Raji (cell line): ENCODE measurements around the gene DHX9.

Experiments used
- POLR2A ChIP-seq: IDR thresholded peaks from 2 replicates; pipeline ENCODE4 v1.6.1; 2011; ENCODE audit warnings: low read depth, low read length, control low read depth; ENCODE audit not compliant: insufficient read depth

The DHX9 gene

DNA sequence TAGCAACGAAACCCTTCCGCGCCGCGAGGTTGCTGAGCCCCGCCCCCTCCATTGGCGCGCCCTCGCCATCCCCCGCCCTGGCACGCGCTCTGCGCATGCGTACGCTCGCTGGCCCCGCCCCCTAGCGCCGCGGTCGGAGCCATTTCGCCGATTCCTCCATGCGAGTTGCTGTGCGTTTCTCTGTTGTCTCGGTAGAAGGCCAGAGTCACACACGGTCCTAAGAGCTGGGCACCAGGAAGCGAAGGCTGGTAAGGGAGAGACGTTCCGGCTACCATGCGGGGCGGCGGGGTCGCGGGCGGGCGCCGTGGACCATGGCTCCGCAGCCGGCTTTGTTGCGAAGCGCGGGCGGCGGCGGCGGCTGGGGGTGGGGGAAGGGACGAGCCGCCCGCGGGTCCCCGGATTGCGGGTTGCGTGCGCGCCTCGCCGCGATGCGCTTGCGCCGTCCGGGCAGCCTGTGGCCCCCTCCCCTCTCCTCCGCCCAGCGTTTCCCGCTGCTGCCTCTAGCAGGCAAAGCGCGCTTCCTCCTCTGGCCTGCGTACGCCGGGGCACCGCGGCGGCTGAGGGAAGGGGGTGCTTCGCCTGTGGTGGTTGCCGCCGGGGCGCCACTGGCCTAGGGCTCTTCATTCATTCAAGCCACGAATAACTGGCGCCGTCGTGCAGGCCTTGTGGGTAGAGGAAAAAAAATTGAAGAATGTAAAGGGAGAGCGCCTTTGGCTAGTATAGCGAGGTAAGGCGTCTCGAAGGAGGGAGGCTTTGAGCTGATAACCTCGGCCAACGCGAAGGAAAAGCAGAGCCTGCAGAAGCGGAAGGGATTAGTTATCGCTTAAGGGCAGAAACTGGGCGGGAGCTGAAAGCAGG, at the start of gene DHX9:
TSS of gene DHX9 (plus strand) at position 139 of the 858 bp plus-strand sequence. CDS start 3,220 bp downstream, outside the sequence.
- TF ChIP-seq POLR2A: peak; percentile 98

DNA sequence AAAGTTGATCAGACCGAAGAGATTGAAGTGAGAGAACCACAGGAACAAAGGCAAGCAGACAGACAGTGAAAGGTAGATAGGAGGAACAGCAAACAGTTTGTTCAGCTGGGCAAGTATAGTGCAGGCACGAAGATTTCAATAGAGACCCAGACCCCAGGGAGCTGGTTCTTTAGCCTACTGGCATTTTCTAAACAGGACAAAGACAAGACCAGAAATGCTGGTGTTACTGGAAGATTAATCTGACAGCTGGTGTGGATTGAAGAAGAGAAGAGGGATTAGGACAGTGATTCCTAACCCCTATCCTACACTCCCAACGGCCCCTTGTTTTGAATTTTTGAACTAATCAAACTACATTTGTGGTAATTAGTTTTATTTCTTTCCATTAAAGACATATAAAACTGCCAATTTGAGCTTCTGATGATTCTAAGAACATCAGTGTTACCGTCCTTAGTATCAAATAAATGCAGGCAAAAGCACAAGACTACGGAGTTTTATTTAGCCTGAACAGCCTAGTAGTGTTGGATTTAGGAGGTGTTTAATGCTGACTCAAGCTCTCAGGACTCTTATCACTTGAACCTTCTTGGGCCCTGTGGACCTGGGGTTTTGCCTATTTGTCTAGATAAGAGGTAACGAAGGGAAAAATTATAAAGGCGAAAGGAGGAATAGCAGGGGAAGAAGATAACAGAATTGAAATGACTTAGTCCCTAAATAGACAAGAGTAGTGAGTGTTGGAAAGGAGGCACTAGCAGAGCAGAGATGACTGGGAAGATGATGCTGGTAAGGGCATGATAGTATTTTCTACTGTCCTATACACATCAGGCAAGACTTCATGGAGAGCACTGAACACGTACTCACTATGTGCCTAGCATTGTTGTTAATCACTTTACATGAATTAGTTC, 47.6 kb upstream of the DHX9 start:
- no peak for TF ChIP-seq POLR2A

DNA sequence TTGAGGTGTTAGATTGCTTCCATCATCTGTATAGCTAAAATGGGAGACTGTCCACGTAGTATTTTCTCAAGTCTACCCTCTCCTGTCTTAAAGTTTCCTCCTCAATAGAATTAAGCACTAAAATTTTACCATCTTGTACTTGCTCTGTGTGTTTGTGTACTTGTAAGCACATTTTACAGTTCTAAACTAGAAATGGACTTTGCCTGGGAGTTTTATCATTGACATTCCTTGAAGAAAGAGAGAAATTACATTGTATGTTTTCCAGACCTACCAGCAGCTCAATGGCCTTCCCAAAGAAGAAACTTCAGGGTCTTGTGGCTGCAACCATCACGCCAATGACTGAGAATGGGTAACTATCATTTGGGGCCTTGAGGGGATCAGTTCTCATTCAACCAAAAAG, 45.1 kb upstream of the DHX9 start:
- TF ChIP-seq POLR2A: no peak

DNA sequence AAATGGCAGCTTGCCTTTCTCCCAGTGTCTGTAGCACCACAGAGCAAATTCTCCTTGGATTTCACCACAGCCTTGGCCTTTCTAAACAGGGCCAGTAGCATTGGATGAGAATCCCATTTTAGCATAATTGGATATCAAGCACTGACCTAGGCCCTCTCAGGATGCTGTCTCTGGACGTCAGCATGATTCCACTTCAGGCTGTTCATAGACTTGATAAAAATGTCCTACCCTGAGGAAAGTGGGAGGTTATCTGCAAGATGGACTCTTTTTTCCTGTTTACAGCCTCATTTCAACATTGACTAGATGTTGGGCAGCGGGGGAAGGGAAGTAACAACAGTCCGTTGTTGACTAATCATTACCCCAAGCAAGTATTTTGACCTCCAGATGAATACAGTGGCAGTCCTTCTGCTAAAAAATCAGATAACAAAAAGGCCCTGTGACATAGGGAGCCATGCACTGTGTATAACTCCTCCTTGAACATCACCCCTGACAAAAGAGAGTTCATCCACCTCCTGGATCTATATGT, 44.4 kb upstream of the DHX9 start:
- TF ChIP-seq POLR2A: no peak

DNA sequence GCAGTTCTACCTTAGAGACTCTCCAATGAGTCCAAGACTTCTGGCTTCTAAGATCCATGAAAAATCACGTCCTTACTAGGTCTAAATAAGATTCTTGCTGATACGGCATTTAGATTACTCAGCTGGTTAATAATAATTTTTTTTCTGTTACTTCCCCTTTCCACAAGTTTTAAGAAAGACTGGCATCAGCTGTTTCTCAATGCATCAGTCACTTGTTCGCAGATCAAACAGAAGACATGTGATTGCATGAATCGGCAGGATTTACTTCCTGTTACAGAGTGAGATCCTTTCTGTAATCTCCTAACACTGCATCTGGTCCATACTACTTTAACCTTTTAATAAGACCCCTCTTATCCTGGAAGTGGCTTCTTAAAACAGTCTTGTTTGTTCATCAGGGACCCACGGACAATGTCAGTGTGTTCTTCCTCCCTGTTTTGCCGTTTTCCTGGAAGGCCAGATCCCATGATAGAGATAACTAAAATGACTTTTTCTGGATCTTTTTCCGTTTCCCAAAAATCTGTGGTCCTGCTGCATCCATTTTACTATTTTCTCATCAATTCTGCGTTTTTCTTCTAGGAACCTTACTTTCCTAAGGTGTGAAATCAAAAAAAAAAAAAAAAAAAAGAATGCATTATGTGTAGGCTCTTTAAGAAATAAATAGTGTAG, 43.5 kb upstream of the DHX9 start:
- TF ChIP-seq POLR2A: no peak

DNA sequence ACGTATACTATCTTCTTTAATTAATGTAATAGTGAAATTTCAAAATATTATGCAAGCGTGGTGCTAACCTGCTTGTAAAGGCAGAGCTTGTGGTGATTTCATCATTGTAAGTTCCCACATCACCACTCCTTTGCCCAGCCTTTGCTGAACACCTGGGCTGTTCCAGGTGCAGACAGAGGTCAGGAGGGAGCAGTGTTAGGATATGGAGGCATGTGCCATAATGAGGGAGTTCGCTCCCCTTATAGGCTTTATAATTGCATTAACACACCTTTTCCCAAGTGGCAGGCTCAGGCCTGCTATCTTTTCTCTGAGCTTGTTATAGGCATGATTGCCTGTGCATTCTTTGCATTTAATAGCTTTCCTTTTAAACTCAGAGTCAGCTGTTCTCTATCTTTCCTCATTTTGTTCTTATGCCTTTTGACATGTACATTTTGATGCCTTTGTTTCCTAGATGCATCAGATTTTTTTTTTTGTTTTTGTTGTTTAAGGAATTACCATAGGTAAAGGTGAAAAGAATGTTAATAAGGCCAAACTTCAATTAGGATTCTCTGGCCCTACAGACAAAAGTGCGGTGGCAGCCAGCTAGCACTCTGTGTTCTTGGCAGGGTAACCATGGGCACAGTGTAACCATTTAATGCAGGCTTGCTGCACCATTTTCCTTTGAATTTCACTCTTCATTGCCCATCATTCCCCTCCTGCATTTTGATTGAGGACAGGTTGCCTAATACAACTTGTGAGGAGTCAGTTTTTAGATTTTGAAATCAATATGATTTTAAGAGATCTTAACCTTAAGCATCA, 36.9 kb upstream of the DHX9 start:
- TF ChIP-seq POLR2A: no peak

DNA sequence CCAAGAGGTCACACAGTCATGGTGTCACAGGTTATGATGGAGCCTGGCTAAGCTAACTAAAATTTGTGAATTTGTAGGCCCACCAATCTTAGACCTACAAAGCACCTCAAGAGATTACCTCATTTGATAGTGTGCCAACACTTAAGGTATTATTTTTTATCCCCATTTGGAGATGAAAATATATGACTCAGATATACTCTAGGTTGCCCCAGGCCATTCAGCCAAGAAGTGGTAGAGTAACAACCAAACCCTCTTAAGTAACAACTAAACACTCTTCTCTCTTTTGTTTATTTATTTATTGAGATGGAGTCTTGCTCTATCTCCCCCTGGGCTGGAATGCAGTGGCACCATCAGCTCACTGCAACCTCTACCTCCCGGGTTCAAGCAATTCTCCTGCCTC, 35.3 kb upstream of the DHX9 start:
- no peak for TF ChIP-seq POLR2A

DNA sequence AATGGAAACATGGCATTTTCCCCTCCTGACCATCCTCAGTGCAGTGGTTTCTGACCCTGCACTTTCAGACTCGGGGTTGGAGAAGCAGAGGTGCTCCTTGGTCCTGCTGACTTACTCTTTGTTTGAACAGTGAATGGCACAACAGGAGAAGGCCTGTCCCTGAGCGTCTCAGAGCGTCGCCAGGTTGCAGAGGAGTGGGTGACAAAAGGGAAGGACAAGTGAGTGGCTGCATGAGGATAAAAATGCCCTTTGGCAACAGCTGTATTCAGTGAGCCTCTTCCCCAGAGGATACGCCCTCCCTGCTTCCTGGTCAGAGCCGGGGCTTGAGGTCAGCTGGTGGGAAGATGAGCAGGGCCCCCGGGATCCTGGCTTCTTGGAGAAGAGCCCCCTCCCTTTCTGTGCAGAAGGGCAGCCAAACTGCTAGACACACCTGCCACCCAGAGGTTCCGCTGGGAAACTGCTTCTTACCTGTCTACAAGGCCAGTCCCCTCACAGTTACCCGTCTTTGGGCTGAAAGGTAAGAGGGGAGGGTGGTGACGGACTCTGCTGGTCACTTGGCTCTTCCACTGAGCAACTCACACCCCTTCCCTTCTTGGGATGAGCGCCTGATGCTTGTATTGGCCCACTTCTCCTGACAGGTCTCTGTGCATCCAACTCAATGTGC, 33.0 kb upstream of the DHX9 start:
- no peak for TF ChIP-seq POLR2A

DNA sequence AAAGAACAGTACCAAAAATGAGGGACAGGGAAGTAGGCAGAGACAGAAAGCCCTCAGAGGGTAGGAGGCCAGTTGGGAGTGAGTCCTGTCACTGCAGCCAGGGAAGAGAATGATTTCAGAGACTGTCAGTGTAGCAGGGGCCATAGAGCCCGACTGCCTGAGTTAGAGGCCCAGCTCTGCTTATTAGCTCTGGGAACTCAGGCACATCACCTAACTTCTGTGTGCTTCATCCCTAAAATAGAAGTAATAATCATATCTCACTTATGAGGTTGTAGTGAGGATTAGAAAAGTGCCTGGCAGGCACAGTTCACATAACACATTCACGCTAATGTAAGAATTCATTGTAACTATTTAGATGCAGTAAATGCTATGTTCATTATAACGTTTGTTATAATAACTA, 31.2 kb upstream of the DHX9 start:
- TF ChIP-seq POLR2A: no peak

DNA sequence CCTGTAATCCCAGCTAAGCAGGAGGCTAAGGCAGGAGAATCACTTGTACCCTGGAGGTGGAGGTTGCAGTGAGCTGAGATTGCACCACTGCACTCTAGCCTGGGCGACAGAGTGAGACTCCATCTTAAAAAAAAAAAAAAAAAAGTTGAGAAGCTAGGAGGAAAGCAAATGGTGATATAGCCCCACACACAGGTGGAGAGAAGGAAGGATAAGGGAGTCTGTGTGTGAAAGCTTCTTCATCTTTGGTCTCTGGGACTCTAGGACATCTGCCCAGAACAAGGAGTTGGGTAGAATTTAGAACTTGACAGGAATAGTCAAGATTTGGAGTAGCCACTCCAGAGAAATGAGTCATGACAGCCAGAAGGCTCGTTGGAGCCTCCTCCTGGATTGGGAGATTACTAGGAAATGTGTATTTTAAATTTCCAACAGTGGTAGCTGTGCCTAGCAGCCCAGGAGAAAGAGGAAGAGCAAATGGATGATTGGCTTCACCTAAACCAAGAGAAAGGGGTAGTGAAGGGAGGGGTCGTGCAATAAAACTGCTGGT, 29.7 kb upstream of the DHX9 start:
- no peak for TF ChIP-seq POLR2A

DNA sequence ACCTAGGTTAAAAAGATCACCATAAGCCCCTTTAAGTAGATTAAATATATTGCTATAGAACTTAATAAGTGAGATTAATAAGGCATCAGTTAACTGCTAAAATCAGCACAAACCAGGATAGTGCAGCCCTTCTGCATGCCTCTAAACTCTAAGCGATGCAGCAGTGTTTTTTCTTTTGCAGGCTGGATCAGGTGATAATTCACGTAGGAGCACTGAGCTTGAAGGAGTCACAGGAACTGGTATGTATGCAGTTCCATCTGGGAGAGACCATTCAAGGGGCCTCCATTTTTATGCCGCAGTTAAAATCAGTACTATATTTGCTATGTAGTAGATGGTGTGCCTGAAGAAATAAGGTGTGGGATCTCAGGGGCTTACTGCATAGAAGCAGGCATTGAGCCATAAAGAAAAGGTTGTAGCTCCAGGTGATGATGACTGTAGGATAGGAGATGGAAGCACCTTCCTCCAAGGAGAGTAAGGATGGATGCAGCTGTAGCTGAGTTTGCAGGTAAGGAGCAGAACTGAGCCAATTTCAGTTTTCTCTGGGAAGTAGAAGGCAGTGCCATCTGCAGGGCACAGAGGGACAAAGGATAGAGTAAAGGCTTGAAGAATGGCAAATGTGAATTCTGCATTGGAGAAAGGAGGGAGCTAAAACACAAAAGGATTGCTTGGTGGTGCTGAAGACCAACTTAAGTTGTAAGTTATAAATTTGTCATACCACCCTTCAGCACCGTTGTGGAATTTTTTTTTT, 27.0 kb upstream of the DHX9 start:
- TF ChIP-seq POLR2A: no peak

DNA sequence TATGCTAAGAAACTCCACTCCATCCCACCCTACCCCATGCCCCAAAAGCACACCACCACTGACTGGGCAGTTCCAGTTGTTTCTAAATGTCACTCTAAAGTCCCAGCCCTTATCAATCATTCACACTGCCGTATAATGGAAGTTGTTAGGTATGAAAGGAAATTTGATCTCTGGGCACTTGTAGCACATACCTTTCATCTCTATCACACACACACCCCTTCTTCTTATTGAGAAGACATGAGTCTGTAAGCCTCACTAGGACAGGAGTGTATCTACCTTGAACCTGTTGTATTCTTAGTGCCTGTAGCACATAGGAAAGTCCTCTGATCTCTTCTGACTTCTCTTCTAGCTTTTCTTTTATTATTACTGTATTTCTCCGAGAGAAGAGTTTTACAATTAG, 22.3 kb upstream of the DHX9 start:
- no peak for TF ChIP-seq POLR2A

DNA sequence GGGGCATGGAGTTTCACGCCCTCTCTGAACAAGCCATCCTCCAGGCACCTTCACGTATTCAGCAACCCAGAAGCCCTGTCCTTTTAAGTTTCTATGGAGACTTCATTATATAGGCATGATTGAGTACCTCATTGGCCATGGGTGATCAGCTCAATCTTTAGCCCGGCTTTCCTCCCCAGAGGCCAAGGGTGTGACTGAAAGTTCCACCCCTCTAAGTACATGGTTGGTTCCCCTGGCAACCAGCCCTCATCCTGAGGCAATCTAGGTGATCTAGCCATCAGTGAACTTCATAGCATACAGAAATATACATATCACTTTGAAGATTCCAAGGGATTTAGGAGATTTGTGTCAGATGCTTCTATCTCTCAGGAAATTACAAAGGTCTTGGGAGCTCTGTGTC, 21.3 kb upstream of the DHX9 start:
- no peak for TF ChIP-seq POLR2A
